HG03095 (cell line): ENCODE measurements around the gene USP15.
A peak's percentile ranks its signal among the peaks of the same experiment; 100 is the strongest.
"Not testable (repeated sequence)": the region's sequence is repeated elsewhere in the genome, so short reads cannot be mapped to it uniquely, and the experiment has no call there.

Experiments
- ATAC-seq: cut with Tn5 transposase; IDR thresholded peaks from one replicate; pipeline ENCODE4 v1.9.1; 2021; ENCODE audit warnings: moderate library complexity; ENCODE audit not compliant: unreplicated experiment

The USP15 gene

DNA sequence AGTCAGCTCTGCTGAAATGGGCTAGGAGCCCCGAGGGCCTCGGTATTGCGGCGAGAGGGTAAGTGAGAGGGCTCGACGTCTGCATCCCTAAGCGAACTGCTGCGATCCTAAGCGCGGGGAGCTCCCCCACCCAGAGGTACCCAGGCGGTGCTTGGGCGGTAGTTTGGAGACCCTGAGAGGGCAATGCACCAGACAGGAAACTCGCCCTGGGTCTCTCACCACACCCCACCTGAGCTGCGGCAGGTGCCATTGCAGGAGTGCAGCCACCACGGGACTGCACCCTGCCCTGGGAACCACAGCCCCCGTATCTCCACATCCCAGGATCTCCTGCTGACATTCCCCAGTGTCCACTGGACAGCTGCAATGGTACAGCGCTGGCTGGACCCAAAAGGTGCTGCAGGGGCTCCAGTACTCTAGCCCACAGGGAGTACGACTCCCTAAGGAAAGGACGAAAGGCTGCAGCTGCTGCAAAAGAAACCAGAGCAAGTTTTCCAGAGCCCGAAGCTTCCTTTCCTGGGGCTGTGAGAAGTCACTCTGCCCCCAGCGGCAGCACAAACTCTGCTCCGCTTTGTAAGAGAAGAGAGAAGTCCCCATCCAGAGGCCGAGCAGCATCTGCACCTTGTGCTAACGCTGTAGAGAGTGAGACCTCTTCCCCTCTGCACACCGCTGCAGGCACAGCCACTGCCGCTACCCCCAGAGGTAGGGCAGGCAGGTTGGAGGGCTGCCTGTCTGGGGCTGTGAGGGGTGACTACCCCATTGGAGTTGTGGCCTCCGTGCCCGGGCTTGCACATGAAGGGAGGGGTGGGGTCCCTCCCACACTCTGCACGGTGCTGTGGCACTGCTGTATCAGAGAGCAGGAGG, 175.3 kb downstream of the USP15 start:
- ATAC-seq: peak; percentile 80

DNA sequence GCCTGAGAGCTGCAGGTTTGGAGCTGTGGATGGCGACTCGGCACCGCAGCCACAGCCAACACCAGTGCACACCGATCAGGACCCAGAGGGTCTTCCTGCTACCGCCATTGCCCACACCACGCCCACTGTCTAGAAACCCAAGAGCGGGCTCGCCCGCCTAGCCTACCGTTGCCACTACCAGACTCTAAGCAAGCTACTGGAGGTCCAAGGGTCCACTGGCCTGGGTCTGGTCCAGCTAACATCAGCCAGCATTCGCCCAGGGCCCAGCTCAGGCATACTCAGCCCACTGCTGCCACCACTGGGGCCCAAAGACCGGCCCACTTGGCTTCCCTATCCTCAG, 175.9 kb downstream of the USP15 start:
- no peak for ATAC-seq

DNA sequence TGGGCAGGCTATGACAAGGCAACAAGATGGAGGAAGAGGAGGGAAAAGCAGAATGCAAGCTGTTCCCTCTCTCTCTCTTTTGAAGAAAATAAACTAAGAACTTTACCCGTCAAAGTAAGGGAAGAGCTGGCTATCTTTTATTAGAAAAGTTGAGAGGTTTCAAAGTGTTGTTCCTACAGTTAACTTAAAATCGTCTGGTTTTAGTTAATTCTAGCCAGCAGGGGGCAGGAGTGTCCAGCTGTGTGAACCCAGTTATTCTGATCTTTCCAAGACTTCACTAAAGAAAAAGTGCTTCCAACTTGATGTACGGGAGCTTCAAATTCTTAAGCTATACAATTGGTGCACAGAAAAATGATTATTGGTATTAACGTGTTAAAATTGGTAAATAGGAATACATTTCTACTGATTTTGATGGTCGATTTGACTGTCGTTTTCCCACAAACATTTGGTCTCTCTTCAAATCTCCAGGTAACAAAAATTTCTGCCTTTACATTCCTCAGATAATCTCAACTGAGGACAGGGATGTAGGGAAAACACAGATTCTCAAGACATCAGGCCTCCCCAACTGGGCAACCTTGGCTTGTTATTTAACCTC, 178.0 kb downstream of the USP15 start:
- ATAC-seq: no peak

DNA sequence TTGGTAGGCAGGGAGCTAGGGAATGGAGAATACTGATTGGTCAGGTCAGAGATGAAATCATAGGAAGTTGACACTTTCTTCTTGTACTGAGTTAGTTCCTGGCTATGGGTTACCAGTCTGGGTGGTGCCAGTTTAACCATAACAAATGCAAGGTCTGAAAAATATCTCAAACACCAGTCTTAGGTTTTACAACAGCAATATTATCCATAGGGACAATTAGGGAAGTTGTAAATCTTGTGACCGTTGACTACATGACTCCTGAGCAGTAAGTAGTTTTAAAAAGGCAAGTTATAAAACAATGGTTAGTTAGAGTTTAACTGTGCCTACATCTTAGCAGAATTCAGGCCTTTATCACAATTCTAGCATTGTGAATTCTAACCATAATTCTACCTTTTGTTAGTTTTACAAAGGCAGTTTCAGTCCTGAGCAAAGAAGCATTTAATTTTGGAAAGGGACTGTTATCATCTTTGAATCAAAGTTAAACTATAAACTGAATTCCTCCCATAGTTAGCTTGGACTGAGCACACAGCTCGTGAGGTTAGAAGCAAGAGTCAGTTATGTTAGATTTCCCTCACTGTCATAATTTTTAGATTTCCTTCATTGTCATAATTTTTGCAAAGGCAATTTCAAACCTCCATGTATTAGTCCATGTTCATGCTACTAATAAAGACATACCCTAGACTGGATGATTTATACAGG, 186.7 kb downstream of the USP15 start:
- no peak for ATAC-seq

DNA sequence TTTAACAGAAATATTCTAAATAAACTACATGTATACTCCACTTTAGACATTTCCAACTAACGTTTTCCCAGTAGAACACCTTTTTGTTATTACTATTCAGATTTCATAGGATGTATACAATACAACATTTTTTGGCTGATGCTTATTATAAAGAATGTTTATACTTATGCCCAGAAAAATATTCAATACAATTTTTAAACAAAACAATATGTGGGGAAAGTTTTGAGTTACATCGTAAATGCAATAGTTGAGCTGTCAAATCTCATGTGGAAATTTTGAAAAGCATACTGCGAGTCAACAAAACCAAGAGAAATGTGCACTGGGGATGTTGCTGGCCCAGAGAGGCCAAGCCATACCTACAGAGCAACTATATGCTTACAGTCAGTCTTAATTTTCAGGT, 188.2 kb downstream of the USP15 start:
- ATAC-seq: no peak

DNA sequence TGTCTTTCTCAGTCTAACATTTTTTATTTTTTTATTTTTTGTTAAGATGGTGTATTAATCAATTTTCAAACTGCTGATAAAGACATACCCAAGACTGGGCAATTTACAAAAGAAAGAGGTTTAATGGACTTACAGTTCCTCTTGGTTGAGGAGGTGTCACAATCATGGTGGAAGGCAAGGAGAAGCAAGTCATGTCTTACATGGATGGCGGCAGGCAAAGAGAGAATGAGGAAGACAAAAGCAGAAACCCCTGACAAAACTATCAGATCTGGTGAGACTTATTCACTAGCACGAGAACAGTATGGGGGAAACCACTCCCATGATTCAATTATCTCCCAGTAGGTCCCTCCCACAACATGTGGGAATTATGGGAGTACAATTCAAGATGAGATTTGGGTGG, 195.2 kb downstream of the USP15 start:
- not testable (repeated sequence) for ATAC-seq

DNA sequence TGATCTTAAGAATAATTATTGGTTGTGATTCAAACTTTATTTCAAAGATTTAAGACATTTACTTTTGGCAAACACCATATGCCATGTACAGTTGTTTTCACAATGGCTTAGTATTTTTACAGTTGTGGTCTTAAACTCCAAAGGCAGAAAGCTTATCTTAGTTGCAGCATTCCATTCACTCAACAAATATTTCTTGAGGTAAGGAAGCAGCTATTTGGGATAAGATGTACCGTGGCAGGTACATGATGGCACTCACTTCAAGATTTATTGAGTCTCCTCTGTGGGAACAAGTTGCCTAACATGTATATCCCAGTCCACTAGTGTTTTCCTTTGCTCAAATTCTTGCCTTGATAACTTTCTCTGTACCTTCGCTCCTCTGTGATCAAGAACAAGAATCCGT, 198.4 kb downstream of the USP15 start:
- no peak for ATAC-seq

DNA sequence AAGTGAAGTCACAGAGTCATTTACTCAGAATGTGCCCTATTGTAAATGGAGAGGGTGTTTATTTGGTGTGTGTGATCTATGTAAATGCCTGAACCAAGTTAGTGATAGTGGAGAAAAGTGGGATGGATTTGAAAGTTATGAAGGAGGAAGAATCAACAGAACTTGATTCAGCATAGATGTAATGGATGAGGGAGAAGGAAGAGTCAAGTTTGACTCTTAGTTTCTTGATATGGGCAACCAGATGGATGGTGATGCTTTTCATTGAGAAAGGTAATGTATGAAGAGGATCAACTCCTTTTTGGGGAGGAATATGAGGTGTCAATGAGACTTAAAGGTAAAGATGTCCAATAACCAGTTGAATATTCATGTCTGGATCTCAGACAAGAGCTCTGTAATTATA, 199.8 kb downstream of the USP15 start:
- ATAC-seq: no peak

DNA sequence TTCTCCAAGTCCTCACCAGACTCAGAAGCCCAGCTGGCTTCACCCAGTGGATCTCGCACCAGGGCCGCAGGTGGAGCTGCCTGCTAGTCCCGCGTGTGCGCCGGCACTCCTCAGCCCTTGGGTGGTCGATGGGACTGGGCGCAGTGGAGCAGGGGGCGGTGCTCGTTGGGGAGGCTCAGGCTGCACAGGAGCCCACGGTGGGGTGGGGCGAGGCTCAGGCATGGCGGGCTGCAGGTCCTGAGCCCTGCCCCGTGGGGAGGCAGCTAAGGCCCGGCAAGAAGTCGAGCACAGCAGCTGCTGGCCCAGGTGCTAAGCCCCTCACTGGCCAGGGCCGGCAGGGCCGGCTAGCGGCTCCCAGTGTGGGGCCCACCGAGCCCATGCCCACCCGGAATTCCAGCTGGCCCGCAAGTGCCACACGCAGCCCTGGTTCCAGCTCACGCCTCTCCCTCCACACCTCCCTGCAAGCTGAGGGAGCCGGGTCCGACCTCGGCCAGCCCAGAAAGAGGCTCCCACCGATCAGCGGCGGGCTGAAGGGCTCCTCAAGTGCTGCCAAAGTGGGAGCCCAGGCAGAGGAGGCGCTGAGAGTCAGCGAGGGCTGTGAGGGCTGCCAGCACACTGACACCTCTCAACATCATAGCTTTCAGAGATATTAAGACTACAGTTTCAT, 201.1 kb downstream of the USP15 start:
- ATAC-seq: not testable (repeated sequence)

DNA sequence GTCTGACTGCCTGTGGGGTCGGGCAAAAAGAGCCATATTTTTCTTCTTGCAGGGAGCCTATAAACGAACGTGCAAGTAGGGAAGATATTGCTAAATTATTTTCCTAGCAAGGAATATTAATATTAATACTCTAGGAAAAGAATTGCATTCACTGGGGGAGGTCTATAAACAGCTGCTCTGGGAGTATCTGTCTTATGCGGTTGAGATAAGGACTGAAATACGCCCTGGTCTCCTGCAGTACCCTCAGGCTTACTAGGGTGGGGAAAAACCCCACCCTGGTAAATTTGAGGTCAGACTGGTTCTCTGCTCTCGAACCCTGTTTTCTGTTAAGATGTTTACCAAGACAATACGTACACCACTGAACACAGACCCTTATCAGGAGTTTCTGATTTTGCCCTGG, 203.0 kb downstream of the USP15 start:
- not testable (repeated sequence) for ATAC-seq
